ENCODE results near the gene CLDN5. TPM values are rescaled to one million over a fixed set of nuclear protein-coding genes. Genes with fewer than 3 reads are reported as not detected.

The CLDN5 gene
- polyA plus RNA-seq, 6 donors from 2014 or later: 0.31 to 2.4 (median 2.0) TPM; not detected in 1

GRCh38 chr22:19501897-19502447 is 22.2 kb downstream of the CLDN5 start:
- ATAC-seq (ENCODE audit: low read depth in 2 of 2) (no peak), DNase-seq (no peak)
- Mint-ChIP-seq H3K27ac (no peak overlapping the region), H3K36me3 (no peaks in the 10 kb centered on the region), H3K4me1 (peaks cover 9 to 12% (median 11%) of the 10 kb centered on the region in 3 donors), H3K9me3 (no peaks in the 10 kb centered on the region), H3K27me3 (no peaks in the 10 kb centered on the region), H3K4me3 (no peak overlapping the region)

- Mint-ChIP-seq H3K9me3 (no peaks in the 10 kb centered on the region), H3K36me3 (no peaks in the 10 kb centered on the region), H3K4me1 (peaks cover 0 to under 1% (median 0%) of the 10 kb centered on the region in 3 donors), H3K27ac (no peak overlapping the region), H3K4me3 (no peak overlapping the region), H3K27me3 (no peaks in the 10 kb centered on the region)
- ATAC-seq (ENCODE audit: low read depth in 2 of 2): no peak
- no peak for DNase-seq
These were observed 24.3 kb downstream of the CLDN5 start for GRCh38 chr22:19499880-19500242.

GRCh38 chr22:19499236-19499879 is 24.9 kb downstream of the CLDN5 start:
- no peaks in the 10 kb centered on the region for H3K4me1 Mint-ChIP-seq
- ATAC-seq (ENCODE audit: low read depth in 2 of 2): no peak
- DNase-seq: no peak
- H3K36me3 Mint-ChIP-seq: no peaks in the 10 kb centered on the region
- no peak overlapping the region for H3K27ac Mint-ChIP-seq
- H3K9me3 Mint-ChIP-seq: no peaks in the 10 kb centered on the region
- no peak overlapping the region for H3K4me3 Mint-ChIP-seq
- H3K27me3 Mint-ChIP-seq: no peaks in the 10 kb centered on the region

GRCh38 chr22:19498866-19499190 is 25.4 kb downstream of the CLDN5 start:
- no peaks in the 10 kb centered on the region for H3K4me1 Mint-ChIP-seq
- no peaks in the 10 kb centered on the region for H3K9me3 Mint-ChIP-seq
- DNase-seq: no peak
- no peak for ATAC-seq (ENCODE audit: low read depth in 2 of 2)
- H3K27me3 Mint-ChIP-seq: no peaks in the 10 kb centered on the region
- no peaks in the 10 kb centered on the region for H3K36me3 Mint-ChIP-seq
- H3K4me3 Mint-ChIP-seq: no peak overlapping the region
- no peak overlapping the region for H3K27ac Mint-ChIP-seq

- DNase-seq (no peak), ATAC-seq (ENCODE audit: low read depth in 2 of 2) (no peak)
- no peak overlapping the region for H3K4me3 Mint-ChIP-seq
- no peaks in the 10 kb centered on the region for H3K36me3 Mint-ChIP-seq
- H3K4me1 Mint-ChIP-seq: no peaks in the 10 kb centered on the region
- H3K27me3 Mint-ChIP-seq: no peaks in the 10 kb centered on the region
- no peaks in the 10 kb centered on the region for H3K9me3 Mint-ChIP-seq
- H3K27ac Mint-ChIP-seq: no peak overlapping the region
These were observed 25.9 kb downstream of the CLDN5 start for GRCh38 chr22:19498154-19498865.

- Mint-ChIP-seq H3K27ac (no peak overlapping the region), H3K4me1 (no peaks in the 10 kb centered on the region), H3K4me3 (no peak overlapping the region), H3K27me3 (no peaks in the 10 kb centered on the region), H3K9me3 (no peaks in the 10 kb centered on the region), H3K36me3 (no peaks in the 10 kb centered on the region)
- DNase-seq (no peak), ATAC-seq (ENCODE audit: low read depth in 2 of 2) (no peak)
These were observed 27.0 kb downstream of the CLDN5 start for GRCh38 chr22:19497245-19497644.

GRCh38 chr22:19496324-19496630 is 27.9 kb downstream of the CLDN5 start:
- ATAC-seq (ENCODE audit: low read depth in 2 of 2) (no peak), DNase-seq (no peak)
- H3K4me1 Mint-ChIP-seq: no peaks in the 10 kb centered on the region
- H3K36me3 Mint-ChIP-seq: no peaks in the 10 kb centered on the region
- peak overlapping the region in 1 of 6 donors; percentile 17 for H3K27ac Mint-ChIP-seq
- no peaks in the 10 kb centered on the region for H3K9me3 Mint-ChIP-seq
- no peak overlapping the region for H3K4me3 Mint-ChIP-seq
- no peaks in the 10 kb centered on the region for H3K27me3 Mint-ChIP-seq

- H3K4me1 Mint-ChIP-seq: no peaks in the 10 kb centered on the region
- H3K9me3 Mint-ChIP-seq: no peaks in the 10 kb centered on the region
- no peaks in the 10 kb centered on the region for H3K36me3 Mint-ChIP-seq
- ATAC-seq (ENCODE audit: low read depth in 2 of 2): no peak
- H3K4me3 Mint-ChIP-seq: no peak overlapping the region
- H3K27me3 Mint-ChIP-seq: no peaks in the 10 kb centered on the region
- no peak for DNase-seq
- H3K27ac Mint-ChIP-seq: peak overlapping the region in 2 of 6 donors; percentile 17 to 66
These were observed 28.5 kb downstream of the CLDN5 start for GRCh38 chr22:19495562-19496323.

GRCh38 chr22:19494676-19495173 is 29.5 kb downstream of the CLDN5 start:
- H3K9me3 Mint-ChIP-seq: no peaks in the 10 kb centered on the region
- H3K27ac Mint-ChIP-seq: peak overlapping the region in 1 of 6 donors; percentile 78
- ATAC-seq (ENCODE audit: low read depth in 2 of 2) (no peak), DNase-seq (no peak)
- no peak overlapping the region for H3K4me3 Mint-ChIP-seq
- H3K27me3 Mint-ChIP-seq: no peaks in the 10 kb centered on the region
- no peaks in the 10 kb centered on the region for H3K4me1 Mint-ChIP-seq
- H3K36me3 Mint-ChIP-seq: no peaks in the 10 kb centered on the region

- H3K27me3 Mint-ChIP-seq: no peaks in the 10 kb centered on the region
These were observed 30.1 kb downstream of the CLDN5 start for GRCh38 chr22:19494001-19494560.

GRCh38 chr22:19492504-19493174 is 31.6 kb downstream of the CLDN5 start:
- no peak overlapping the region for H3K27ac Mint-ChIP-seq
- DNase-seq (no peak), ATAC-seq (ENCODE audit: low read depth in 2 of 2) (no peak)
- no peaks in the 10 kb centered on the region for H3K36me3 Mint-ChIP-seq
- no peak overlapping the region for H3K4me3 Mint-ChIP-seq
- no peaks in the 10 kb centered on the region for H3K9me3 Mint-ChIP-seq
- H3K27me3 Mint-ChIP-seq: no peaks in the 10 kb centered on the region
- no peaks in the 10 kb centered on the region for H3K4me1 Mint-ChIP-seq

More at GRCh38 chr22:19494001-19494560, 30.1 kb downstream of the CLDN5 start:
- H3K9me3 Mint-ChIP-seq: no peaks in the 10 kb centered on the region
- no peak overlapping the region for H3K4me3 Mint-ChIP-seq
- ATAC-seq (ENCODE audit: low read depth in 2 of 2) (no peak), DNase-seq (no peak)
- no peaks in the 10 kb centered on the region for H3K4me1 Mint-ChIP-seq
- H3K27ac Mint-ChIP-seq: no peak overlapping the region
- no peaks in the 10 kb centered on the region for H3K36me3 Mint-ChIP-seq

GRCh38 chr22:19490628-19491230 is 33.5 kb downstream of the CLDN5 start:
- no peaks in the 10 kb centered on the region for H3K4me1 Mint-ChIP-seq
- no peak overlapping the region for H3K27ac Mint-ChIP-seq
- H3K9me3 Mint-ChIP-seq: no peaks in the 10 kb centered on the region
- no peak for ATAC-seq (ENCODE audit: low read depth in 2 of 2)
- H3K4me3 Mint-ChIP-seq: no peak overlapping the region
- no peaks in the 10 kb centered on the region for H3K36me3 Mint-ChIP-seq
- no peaks in the 10 kb centered on the region for H3K27me3 Mint-ChIP-seq
- DNase-seq: no peak

Data from naive B cell (primary cell).